H1 (cell line): Measurements from ENCODE around the gene HECTD4. TPM values are rescaled to one million over a fixed set of nuclear protein-coding genes. Genes with fewer than 3 reads are reported as not detected.

ENCODE experiments used
- CTCF ChIA-PET: fragments of 300-600 bp; sonication (Branson Sonifier 250); formaldehyde crosslinking; loops from one replicate; lab custom pipeline; 2021; ENCODE audit not compliant: partially characterized antibody; lab: Charles Lee
- POLR2A ChIA-PET: fragments of 300-600 bp; sonication (Branson Sonifier 250); formaldehyde crosslinking; loops from one replicate; lab custom pipeline; 2021; ENCODE audit warnings: inconsistent platforms; ENCODE audit not compliant: partially characterized antibody; lab: Charles Lee
- DNase-seq, 2 experiments: peaks; one replicate each; pipeline versions ENCODE4 v3.0.0 to v3.0.0-alpha.2; 2010 to 2022; ENCODE audit warnings: low spot score in 2 of 2, low read depth in 1 of 2, mixed read lengths in 1 of 2
- FAIRE-seq: peaks from 2 replicates; lab custom pipeline; 2011; peaks lifted over from hg19 to GRCh38; lab: Jason Lieb, UNC
- H2AFZ ChIP-seq: 2 replicates; pipeline ENCODE4 v1.8.1; 2012; ENCODE audit warnings: low read length, inconsistent platforms
- H2AK5ac ChIP-seq: 2 replicates; pipeline ENCODE4 v1.6.1; 2013; ENCODE audit warnings: low read depth, low read length
- H2BK120ac ChIP-seq: replicated peaks from 2 replicates; pipeline ENCODE3; 2013; ENCODE audit warnings: low read depth, low read length, inconsistent platforms
- H2BK12ac ChIP-seq: 2 replicates; pipeline ENCODE4 v1.6.1; 2013; ENCODE audit warnings: low read depth, low read length
- H2BK15ac ChIP-seq: 2 replicates; pipeline ENCODE4 v1.6.1; 2013; ENCODE audit warnings: low read length
- H2BK20ac ChIP-seq: 2 replicates; pipeline ENCODE4 v1.6.1; 2013; ENCODE audit warnings: low read length
- H2BK5ac ChIP-seq: 2 replicates; pipeline ENCODE4 v1.6.1; 2013; ENCODE audit warnings: low read depth, low read length
- H3K14ac ChIP-seq: 2 replicates; pipeline ENCODE4 v1.6.1; 2013; ENCODE audit warnings: inconsistent platforms; ENCODE audit not compliant: insufficient read length
- H3K18ac ChIP-seq: 2 replicates; pipeline ENCODE4 v1.6.1; 2013; ENCODE audit warnings: low read length; ENCODE audit errors: extremely low read depth
- H3K23ac ChIP-seq: 2 replicates; pipeline ENCODE4 v1.6.1; 2013; ENCODE audit warnings: inconsistent platforms; ENCODE audit not compliant: insufficient read length
- H3K23me2 ChIP-seq: 2 replicates; pipeline ENCODE4 v1.6.1; 2013; ENCODE audit warnings: low read depth, low read length
- H3K27ac ChIP-seq: 2 replicates; pipeline ENCODE4 v1.6.1; 2011; ENCODE audit warnings: low read depth, low read length, inconsistent platforms
- H3K27me3 ChIP-seq, 4 experiments: replicated peaks in 1 of 4; 1 replicate in 1 of 4; 2 replicates in 3 of 4; pipeline versions ENCODE4 v1.6.1 to v1.8.1; 2011 to 2013; ENCODE audit warnings: low read length in 3 of 4, mild to moderate bottlenecking in 3 of 4, inconsistent platforms in 2 of 4, mixed read lengths in 2 of 4, moderate library complexity in 1 of 4; ENCODE audit not compliant: control insufficient read depth in 3 of 4, insufficient read depth in 3 of 4; ENCODE audit errors: extremely low read depth in 1 of 4
- H3K36me3 ChIP-seq, 4 experiments: 2 replicates each; pipeline versions ENCODE4 v1.6.1 to v1.8.1; 2011 to 2013; ENCODE audit warnings: mild to moderate bottlenecking in 4 of 4, low read length in 3 of 4, moderate library complexity in 2 of 4, control low read depth in 1 of 4, inconsistent platforms in 1 of 4; ENCODE audit not compliant: insufficient read depth in 4 of 4, control insufficient read depth in 2 of 4
- H3K4ac ChIP-seq: replicated peaks from 2 replicates; pipeline ENCODE3; 2013; ENCODE audit warnings: low read length, low read depth, mixed read lengths, inconsistent platforms; ENCODE audit not compliant: insufficient read length
- H3K4me1 ChIP-seq, 4 experiments: replicated peaks in 1 of 4; 1 replicate in 1 of 4; 2 replicates in 3 of 4; pipeline versions ENCODE4 v1.6.1 to v1.8.1; 2011 to 2013; ENCODE audit warnings: low read length in 3 of 4, inconsistent platforms in 2 of 4, mixed read lengths in 1 of 4; ENCODE audit not compliant: insufficient read depth in 4 of 4, control insufficient read depth in 3 of 4
- H3K4me2 ChIP-seq, 2 experiments: 2 replicates each; pipeline versions ENCODE4 v1.6.1 to v1.8.1; 2011 to 2013; ENCODE audit warnings: low read depth in 2 of 2, low read length in 2 of 2, control low read depth in 1 of 2, inconsistent platforms in 1 of 2, mild to moderate bottlenecking in 1 of 2; ENCODE audit not compliant: insufficient read depth in 1 of 2
- H3K4me3 ChIP-seq, 4 experiments: fragments of 200-600, 300-600 bp in 1 of 4; sonication (generic), shearing (Covaris generic), sonication (Bioruptor Twin) in 1 of 4; 2 replicates each; pipeline versions ENCODE4 v1.5.1 to v1.8.1; 2011 to 2016; ENCODE audit warnings: low read length in 4 of 4, low read depth in 3 of 4, control low read depth in 2 of 4, inconsistent platforms in 2 of 4, mild to moderate bottlenecking in 2 of 4, mixed read lengths in 1 of 4, moderate library complexity in 1 of 4; ENCODE audit not compliant: insufficient read depth in 2 of 4; ENCODE audit errors: extremely low read depth in 1 of 4
- H3K56ac ChIP-seq: replicated peaks from 2 replicates; pipeline ENCODE3; 2013; ENCODE audit warnings: low read depth, mild to moderate bottlenecking, mixed read lengths, low read length, inconsistent platforms; ENCODE audit not compliant: insufficient read length
- H3K79me1 ChIP-seq: 2 replicates; pipeline ENCODE4 v1.6.1; 2013; ENCODE audit warnings: low read depth, low read length, control low read depth
- H3K79me2 ChIP-seq, 2 experiments: 2 replicates each; pipeline versions ENCODE4 v1.6.1 to v1.8.1; 2012 to 2013; ENCODE audit warnings: low read length in 2 of 2, mild to moderate bottlenecking in 2 of 2, inconsistent platforms in 1 of 2; ENCODE audit not compliant: insufficient read depth in 2 of 2, control insufficient read depth in 1 of 2
- H3K9ac ChIP-seq, 4 experiments: replicated peaks in 1 of 4; 1 replicate in 1 of 4; 2 replicates in 3 of 4; pipeline versions ENCODE4 v1.6.1 to v1.8.1; 2011 to 2013; ENCODE audit warnings: low read depth in 3 of 4, low read length in 3 of 4, control low read depth in 2 of 4, mild to moderate bottlenecking in 2 of 4, moderate library complexity in 2 of 4, inconsistent platforms in 1 of 4; ENCODE audit errors: extremely low read depth in 1 of 4
- H3K9me3 ChIP-seq, 2 experiments: 2 replicates each; pipeline versions ENCODE4 v1.6.1 to v1.8.1; 2012 to 2013; ENCODE audit warnings: mild to moderate bottlenecking in 2 of 2, moderate library complexity in 2 of 2, control low read depth in 1 of 2, inconsistent platforms in 1 of 2, low read depth in 1 of 2, low read length in 1 of 2, mixed read lengths in 1 of 2; ENCODE audit not compliant: insufficient read depth in 2 of 2
- H4K20me1 ChIP-seq, 2 experiments: replicated peaks in 1 of 2; 2 replicates each; pipeline versions ENCODE3 to v1.8.1; 2011 to 2013; ENCODE audit warnings: inconsistent platforms in 2 of 2, low read length in 2 of 2, mild to moderate bottlenecking in 1 of 2; ENCODE audit not compliant: insufficient read depth in 2 of 2, control insufficient read depth in 1 of 2
- H4K5ac ChIP-seq: 2 replicates; pipeline ENCODE4 v1.6.1; 2013; ENCODE audit warnings: low read length, low read depth, mixed read lengths, inconsistent platforms; ENCODE audit not compliant: insufficient read length
- H4K8ac ChIP-seq: 2 replicates; pipeline ENCODE4 v1.8.0; 2013; ENCODE audit warnings: mild to moderate bottlenecking, moderate library complexity, low read length, inconsistent platforms; ENCODE audit not compliant: insufficient read depth; ENCODE audit errors: extremely low read depth
- H4K91ac ChIP-seq: replicated peaks from 2 replicates; pipeline ENCODE3; 2013; ENCODE audit warnings: low read length, mixed read lengths, inconsistent platforms; ENCODE audit not compliant: insufficient read length
- EZH2 ChIP-seq: fragments of 200-600 bp; sonication (generic); IDR thresholded peaks from 2 replicates; pipeline ENCODE4 v1.7.1; 2012; ENCODE audit warnings: low read depth, mild to moderate bottlenecking, moderate library complexity, low read length, inconsistent platforms; ENCODE audit not compliant: severe bottlenecking
- HDAC6 ChIP-seq: IDR thresholded peaks from one replicate; pipeline ENCODE4 v1.7.1; 2012; ENCODE audit warnings: low read depth, mild to moderate bottlenecking, inconsistent platforms, low read length, moderate library complexity
- JUND ChIP-seq: IDR thresholded peaks from 2 replicates; pipeline ENCODE4 v1.6.1; 2011; ENCODE audit warnings: mild to moderate bottlenecking, improper control_type of control experiment, low read length
- KDM1A ChIP-seq: fragments of 200-600, 300-600 bp; sonication (generic); IDR thresholded peaks from 2 replicates; pipeline ENCODE4 v1.7.1; 2016; ENCODE audit warnings: mild to moderate bottlenecking, low read length, borderline replicate concordance
- SIN3A ChIP-seq, 2 experiments: IDR thresholded peaks in 1 of 2; conservative IDR thresholded peaks in 1 of 2; 2 replicates each; pipeline ENCODE4 v1.6.1; 2011 to 2012; ENCODE audit warnings: low read length in 2 of 2, improper control_type of control experiment in 1 of 2, low read depth in 1 of 2, mild to moderate bottlenecking in 1 of 2
- YY1 ChIP-seq: IDR thresholded peaks from 2 replicates; pipeline ENCODE4 v1.6.1; 2011; ENCODE audit warnings: low read depth, mild to moderate bottlenecking, low read length
- WGBS, 2 experiments: shearing (Covaris generic) in 1 of 2; methylation state at CpG; one replicate each; pipeline versions ENCODE4 v1.1.6 to v1.1.7; 2013 to 2015; ENCODE audit warnings: low lambda C conversion rate in 2 of 2, mixed read lengths in 2 of 2, inconsistent platforms in 1 of 2, low coverage in 1 of 2, missing lambda C conversion rate in 1 of 2; ENCODE audit not compliant: insufficient replicate concordance in 2 of 2, insufficient coverage in 1 of 2, insufficient read length in 1 of 2; ENCODE audit errors: extremely low coverage in 1 of 2, missing lambda C conversion rate in 1 of 2; 5-methylcytosine and 5-hydroxymethylcytosine counted together
- polyA plus RNA-seq, 7 experiments: library from polyadenylated mRNA; depleted of rRNA in 3 of 7; stranded (reverse) in 5 of 7; unstranded in 2 of 7; fragments of >200 nt in 5 of 7; fragments of 200-250 nt in 2 of 7; gene quantifications; 1 replicate in 5 of 7; 2 replicates in 1 of 7; 4 replicates in 1 of 7; pipeline versions ENCODE4 v1.2.1 to v1.2.3, GENCODE V29; 2011 to 2013; ENCODE audit warnings: missing spikeins in 2 of 7, mixed read lengths in 2 of 7
- total RNA-seq: library from RNA; stranded (reverse); fragmentation: NEBNext Ultra II Directional; extraction: Animal tissue kit (Norgen Biotek cat#: 25700); gene quantifications from 2 replicates; pipeline ENCODE4 v1.2.1, GENCODE V29; 2021

Gene HECTD4
- total and polyA plus RNA-seq, 2 of the 8 experiments (the other 6 are each of a cell fraction or from before 2014, with no cell fraction given): 6.5 to 33.7 TPM

DNA sequence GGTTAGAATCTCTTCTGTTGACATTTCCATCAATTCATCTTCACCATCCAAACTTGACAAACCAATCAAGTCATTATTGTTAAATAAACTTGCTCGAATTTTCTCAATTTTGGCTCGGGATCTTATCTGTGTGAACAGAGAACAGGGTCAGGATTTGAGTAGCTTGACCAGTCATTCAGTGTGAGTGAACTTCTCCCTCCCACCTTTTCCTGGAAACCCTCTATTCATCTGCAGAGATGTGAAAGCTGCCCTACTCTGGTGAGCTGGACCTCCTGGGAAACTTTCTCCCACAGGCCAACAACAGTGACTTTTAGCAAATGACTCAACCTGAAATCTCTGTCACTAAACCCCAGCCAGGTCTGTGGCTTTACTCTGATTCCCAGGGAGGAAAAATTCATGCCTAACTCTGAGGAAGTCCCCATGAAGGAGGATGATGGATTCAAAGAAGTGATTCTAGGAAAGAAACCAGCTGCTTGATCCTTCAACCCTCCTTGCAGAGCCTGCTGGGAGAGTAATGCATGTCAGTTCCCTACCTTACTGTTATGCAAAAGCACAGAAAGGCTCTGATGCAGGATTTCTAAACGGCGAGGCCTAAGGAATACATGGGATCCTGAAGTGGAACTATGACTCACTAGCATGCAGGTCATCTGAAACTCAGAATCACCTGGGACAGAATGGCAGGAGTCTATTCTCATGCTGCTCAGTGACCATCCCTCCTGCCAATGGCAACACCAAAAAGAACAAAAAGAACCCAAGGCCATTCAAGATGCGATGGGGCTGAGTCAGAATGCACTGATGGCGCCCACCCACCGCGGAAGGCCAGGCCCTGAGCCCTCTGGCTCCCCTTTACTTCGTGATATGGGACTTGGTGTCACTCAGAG, 198.8 kb downstream of the HECTD4 start:
- H3K79me1 ChIP-seq: no peaks in the 10 kb centered on the region
- no peak overlapping the region for H3K9ac ChIP-seq
- no peaks in the 10 kb centered on the region for H3K79me2 ChIP-seq
- H2BK12ac ChIP-seq: no peak overlapping the region
- H3K4me3 ChIP-seq: no peak overlapping the region
- no peak overlapping the region for H2BK5ac ChIP-seq
- no peak overlapping the region for H4K8ac ChIP-seq
- POLR2A ChIA-PET: interaction anchor here (1.4 kb wide), 1 partner anchor 9 kb away, joined by 3 read pairs; no protein-coding TSS in a partner anchor
- 0 out of 2 replicates have a peak, but pooled peaks cover 2% of the 10 kb centered on the region for H3K23me2 ChIP-seq
- H3K4me1 ChIP-seq: peaks cover 9 to 22% (median 12%) of the 10 kb centered on the region in 4 experiments; a peak in 6 of 7 replicates
- peaks cover 0 to 18% (median 9%) of the 10 kb centered on the region in 4 experiments; a peak in 5 of 8 replicates for H3K36me3 ChIP-seq
- 73% methylated on average over 9 of the region's 9 CpGs; no CpG with 5 or more reads in 1 of the 2 experiments for WGBS, 2 experiments
- no peak overlapping the region for H4K5ac ChIP-seq
- no peak overlapping the region for H3K14ac ChIP-seq
- no peak overlapping the region for H2AFZ ChIP-seq
- H2BK120ac ChIP-seq: no peak overlapping the region
- no peak overlapping the region for H2BK15ac ChIP-seq
- H4K20me1 ChIP-seq: no peaks in the 10 kb centered on the region
- no peak overlapping the region for H3K4ac ChIP-seq
- no peak overlapping the region for H4K91ac ChIP-seq
- DNase-seq (peak in 1 of 2 experiments; percentile 15), FAIRE-seq (peak; percentile 65)
- peak overlapping the region; percentile 47; the same call in 1 of the 2 replicates for H3K27ac ChIP-seq
- H3K18ac ChIP-seq: no peak overlapping the region
- H3K4me2 ChIP-seq: peak overlapping the region in 1 of 2 experiments; percentile 27; a peak in 1 of 4 replicates
- no peak overlapping the region for H3K23ac ChIP-seq
- H3K56ac ChIP-seq: no peak overlapping the region
- H3K9me3 ChIP-seq: no peaks in the 10 kb centered on the region
- CTCF ChIA-PET: interaction anchor here (0.6 to 7.4 kb wide), 2 partner anchors 14 to 131 kb away, joined by 3 to 43 read pairs; no protein-coding TSS in a partner anchor
- H2AK5ac ChIP-seq: no peak overlapping the region
- no peak overlapping the region for H2BK20ac ChIP-seq
- H3K27me3 ChIP-seq: no peaks in the 10 kb centered on the region
- TF ChIP-seq HDAC6 (no peak), YY1 (0 out of 2 replicates have a peak, but pooled peaks have one; percentile 4), KDM1A (no peak), JUND (peak; percentile 33; the same call in 1 of the 2 replicates), EZH2 (no peak), SIN3A (conservative IDR thresholded peaks at IDR 0.05 in 1 of 2, IDR thresholded peaks at IDR 0.05 in 1 of 2; ENCODE audit: low read depth in 1 of 2, low read length in 2 of 2) (no peak)
